ENCODE results near the gene C2CD4C. TPM values are rescaled to one million over a fixed set of nuclear protein-coding genes. Genes with fewer than 3 reads are reported as not detected.

The C2CD4C gene
- total RNA-seq, 4 donors from 2014 or later: 0.19 to 9.6 (median 1.8) TPM

DNA sequence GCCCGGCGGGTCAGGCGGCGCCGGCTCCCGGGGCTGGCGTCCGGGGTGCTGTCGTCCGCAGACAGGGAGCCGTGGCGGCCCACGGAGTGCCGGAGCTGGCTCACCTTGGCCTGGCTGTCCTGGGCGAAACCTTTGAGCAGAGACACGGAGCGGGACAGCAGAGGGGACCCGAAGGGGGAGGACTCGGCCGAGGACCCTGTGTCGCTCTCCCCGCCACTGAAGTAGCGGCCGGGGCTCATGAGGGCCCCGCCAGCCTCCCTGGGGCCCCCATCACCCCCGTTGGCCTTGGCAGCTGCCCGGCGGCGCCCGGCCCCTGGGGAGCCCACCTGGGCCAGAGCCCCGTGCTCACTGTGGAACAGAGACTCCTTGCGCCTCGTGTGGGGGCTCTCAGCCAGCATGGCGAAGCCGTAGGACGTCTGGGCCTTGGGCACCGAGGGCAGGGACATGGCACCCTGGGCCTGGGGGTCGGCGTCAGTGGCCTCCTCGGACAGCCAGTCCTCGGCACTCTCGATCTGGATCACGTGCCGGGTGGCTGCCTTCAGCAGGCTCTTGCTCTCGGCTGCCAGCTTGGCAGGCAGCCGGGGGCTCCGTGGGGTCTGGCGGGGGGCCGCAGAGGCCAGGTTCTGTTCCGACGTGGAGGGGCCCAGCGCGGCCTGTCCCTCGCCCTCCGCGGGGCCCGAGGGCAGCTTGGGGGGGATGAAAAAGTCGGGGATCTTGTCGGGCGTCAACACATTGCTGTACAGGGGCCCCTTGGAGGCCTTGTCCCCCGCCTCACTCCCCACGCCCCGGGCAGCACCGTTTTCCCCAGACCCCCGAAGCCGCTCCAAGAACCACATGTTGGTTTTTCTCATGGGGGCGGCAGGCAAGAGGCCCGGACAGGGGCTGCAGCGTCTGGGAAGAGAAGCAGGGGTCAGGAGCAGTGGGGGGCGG, 1.2 kb downstream of the C2CD4C start:
- TF ChIP-seq, protein P1, sequence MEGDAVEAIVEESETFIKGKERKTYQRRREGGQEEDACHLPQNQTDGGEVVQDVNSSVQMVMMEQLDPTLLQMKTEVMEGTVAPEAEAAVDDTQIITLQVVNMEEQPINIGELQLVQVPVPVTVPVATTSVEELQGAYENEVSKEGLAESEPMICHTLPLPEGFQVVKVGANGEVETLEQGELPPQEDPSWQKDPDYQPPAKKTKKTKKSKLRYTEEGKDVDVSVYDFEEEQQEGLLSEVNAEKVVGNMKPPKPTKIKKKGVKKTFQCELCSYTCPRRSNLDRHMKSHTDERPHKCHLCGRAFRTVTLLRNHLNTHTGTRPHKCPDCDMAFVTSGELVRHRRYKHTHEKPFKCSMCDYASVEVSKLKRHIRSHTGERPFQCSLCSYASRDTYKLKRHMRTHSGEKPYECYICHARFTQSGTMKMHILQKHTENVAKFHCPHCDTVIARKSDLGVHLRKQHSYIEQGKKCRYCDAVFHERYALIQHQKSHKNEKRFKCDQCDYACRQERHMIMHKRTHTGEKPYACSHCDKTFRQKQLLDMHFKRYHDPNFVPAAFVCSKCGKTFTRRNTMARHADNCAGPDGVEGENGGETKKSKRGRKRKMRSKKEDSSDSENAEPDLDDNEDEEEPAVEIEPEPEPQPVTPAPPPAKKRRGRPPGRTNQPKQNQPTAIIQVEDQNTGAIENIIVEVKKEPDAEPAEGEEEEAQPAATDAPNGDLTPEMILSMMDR (IDR thresholded peaks at IDR 0.05): no peak
- ATAC-seq (ENCODE audit: low FRiP score) (no peak), DNase-seq (ENCODE audit: low spot score) (no peak)

DNA sequence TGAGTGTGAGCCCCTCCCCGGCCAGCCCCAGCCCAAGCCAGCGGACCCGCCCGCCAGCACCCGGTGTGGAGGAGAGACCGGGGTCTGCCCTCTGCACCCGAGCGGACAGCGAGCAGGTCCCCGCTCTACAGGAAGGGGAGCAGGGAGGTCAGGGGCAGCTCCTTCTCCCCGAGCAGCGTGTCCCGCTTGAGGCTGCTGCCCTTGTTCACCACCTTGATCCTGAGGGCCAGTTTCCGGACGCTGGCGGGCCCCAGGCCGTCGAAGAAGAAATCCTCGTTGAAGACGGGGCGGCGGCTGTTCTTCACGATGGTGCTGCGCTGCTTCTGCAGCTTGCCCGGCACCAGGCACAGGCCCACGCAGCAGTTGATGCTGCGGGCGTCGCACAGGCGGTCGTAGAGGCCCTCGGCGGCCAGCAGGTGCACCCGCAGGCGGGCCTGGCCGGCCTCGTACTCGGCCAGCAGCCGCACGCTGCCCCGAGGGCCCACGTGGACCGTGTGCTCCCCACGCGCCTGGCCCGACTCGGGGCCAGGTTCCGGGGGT, 1.9 kb downstream of the C2CD4C start:
- no peak for ATAC-seq (ENCODE audit: low FRiP score)
- DNase-seq (ENCODE audit: low spot score): no peak
- TF ChIP-seq, protein P1 (IDR thresholded peaks at IDR 0.05): no peak

DNA sequence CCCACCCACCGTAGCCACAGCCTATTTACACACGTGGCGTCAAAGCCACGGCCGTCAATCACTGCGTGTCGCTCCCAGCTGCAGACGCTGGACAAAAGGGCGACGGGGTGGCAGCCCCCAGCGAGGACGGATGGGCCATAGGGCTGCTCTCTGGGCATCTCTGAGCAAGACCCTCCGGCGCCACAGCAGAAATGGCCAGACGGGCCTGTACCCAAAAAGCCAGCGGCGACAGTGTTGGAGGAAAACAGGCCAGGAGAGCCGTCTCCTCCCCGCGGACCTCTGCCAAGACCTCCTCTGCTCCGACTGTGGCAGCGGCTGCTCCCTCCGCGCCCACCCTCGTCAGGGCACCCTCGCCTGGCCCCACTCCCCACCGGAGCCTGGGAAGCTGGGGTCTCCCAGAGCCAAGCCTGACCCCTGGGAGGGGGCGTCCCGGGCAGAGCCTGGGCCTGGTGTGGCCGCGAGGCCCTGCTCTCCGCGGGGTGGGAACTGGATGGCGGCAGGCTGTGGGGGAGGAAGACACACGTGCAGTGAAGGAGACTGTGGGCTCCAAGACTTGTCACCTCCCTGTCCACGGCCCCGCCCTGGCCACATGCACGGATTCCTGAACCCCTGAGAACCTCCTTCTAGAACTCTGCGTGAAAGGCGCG, 2.7 kb downstream of the C2CD4C start:
- no peak for DNase-seq (ENCODE audit: low spot score)
- ATAC-seq (ENCODE audit: low FRiP score): no peak
- TF ChIP-seq, protein P1 (IDR thresholded peaks at IDR 0.05): no peak

DNA sequence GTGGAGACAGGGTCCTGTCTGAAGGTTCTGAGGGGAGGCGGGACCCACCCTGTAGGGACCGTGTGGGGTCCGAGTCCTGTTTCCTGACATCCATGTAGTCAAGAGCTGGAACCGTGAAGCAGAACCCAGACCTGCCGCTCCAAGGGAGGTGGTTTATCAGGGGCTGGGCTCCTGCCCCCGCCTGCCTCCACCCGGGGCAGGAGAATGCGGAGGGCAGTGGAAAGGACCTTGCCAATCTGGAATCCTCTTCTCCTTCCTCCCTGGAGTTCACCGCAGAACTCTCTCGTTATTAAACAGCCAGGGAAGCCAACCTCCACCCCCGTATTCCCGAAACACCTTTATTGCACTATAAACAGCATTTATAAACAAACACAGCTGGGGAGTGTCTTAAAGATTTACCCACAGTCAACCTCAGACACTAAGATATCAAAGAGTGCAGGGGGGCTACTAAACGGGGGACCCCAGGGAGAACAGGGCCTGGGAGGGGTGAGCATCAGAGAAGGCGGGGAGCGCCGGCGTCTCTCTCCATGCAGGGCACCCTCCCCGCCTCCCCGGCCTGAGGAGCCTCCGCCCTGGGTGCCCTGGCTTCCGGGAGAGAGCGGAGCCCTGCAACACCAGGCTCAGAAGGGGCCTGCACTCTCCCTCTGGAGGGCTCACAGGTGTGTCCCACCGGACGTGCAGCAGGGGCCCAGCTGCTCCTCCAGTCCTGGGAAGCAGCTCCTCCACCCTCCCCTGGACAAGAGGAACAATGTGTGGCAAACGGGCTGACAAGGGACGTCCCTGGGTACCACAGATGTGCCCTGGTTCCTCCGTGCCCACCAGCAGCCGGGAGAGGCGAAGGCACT, 3.6 kb downstream of the C2CD4C start:
- DNase-seq (ENCODE audit: low spot score) (no peak), ATAC-seq (ENCODE audit: low FRiP score) (no peak)

DNA sequence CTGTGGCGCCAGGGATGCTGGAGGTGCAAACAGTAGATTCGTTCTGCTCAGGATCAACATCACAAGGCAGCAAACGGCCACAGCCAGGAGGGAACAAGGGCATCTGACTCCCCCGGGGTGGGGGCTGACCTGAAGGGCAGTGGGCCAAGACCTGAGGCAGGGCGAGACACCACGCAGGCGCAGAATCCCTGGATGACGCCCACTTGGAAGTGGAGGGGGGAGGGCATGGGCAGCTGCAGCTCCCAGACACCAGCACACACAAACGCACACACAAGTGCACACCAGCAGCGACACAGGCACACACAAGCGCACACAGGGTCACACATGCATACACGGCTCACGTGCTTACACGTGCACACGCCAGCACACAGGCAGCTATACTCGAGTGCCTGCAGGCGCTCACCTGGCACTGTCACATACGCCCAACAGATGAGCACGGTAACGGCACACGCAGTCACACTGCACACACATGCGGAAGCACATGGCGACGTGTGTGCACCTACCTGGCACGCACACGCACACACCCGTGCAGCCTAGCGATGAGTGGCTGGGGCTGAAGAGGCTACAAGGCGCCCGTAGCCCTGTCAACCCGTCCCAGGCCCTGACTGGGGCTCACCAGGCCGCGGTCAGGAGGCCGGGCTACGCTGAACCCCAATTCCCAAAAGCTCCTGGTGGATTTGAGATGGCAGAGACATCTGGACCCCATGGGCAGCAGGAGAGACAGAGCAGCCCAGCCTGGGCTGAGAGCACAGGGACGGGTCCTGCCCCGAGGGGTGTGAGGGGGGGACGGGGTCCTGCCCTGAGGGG, 5.5 kb downstream of the C2CD4C start:
- TF ChIP-seq, protein P1 (IDR thresholded peaks at IDR 0.05): no peak
- DNase-seq (ENCODE audit: low spot score) (no peak), ATAC-seq (ENCODE audit: low FRiP score) (peak; percentile 15)

More for the DNA sequence above, 3.6 kb downstream of the C2CD4C start:
- TF ChIP-seq, protein P1 (IDR thresholded peaks at IDR 0.05): no peak

DNA sequence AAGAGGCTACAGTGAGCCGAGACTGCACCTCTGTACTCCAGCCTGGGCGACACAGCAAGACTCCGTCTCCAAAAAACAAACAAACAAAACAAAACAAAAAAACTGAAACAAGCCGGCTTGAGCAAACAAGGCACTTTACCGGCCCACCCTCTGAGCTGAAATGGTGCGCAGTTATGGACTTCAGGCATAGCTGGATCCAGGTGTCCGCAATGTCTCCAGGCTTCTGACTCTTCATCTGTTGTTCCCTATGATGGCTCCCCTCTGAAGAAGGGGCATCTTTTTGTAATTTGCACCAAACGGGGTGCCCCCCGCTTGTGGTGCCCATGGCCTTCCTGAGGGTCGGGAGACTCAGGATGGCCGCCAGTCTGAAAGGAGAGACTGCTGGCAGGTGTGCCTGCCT, 6.2 kb downstream of the C2CD4C start:
- ATAC-seq (ENCODE audit: low FRiP score): no peak
- DNase-seq (ENCODE audit: low spot score): no peak
- TF ChIP-seq, protein P1 (IDR thresholded peaks at IDR 0.05): no peak
